Measurements from ENCODE around the gene CMTM7. TPM values are rescaled to one million over a fixed set of nuclear protein-coding genes. Genes with fewer than 3 reads are reported as not detected.
"Not testable (repeated sequence)": the region's sequence is repeated elsewhere in the genome, so short reads cannot be mapped to it uniquely, and the experiment has no call there.

The CMTM7 gene
- total RNA-seq, 1 experiment from 2014 or later, result 62.6 TPM

DNA sequence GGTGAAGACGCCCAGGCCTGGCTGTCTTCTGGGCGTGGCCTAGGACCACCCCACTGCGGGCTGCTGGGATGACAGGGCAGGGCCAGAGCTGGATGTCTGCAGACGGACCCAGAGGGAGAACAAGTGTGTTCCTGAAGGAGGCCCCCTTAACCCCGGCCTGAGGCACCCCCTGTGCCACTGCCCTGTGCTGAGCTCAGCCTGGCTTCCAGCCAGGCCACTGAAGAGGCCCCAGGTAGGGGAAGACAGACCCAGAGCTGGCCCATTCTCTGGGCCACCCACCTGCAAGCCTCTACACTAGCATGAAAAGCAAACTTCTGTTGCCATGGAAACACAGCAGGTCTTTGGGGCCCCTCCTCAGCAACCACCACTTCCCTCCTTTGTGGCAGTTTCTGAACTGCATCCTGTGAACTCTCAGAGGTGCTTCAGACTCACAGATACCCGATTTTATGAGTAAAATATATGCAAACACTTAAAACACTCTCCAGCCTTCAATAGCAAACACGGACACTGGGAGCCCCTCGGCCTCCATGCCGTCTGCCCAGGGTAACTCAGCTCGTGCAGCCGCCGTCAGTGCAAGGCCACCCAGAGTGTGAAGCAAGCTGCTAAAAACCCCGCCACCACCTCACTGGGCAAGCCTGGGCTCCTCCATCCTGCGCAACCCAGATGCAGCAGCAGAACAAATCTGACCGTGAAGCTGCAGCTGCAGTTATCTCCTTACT lies 68.5 kb downstream of the CMTM7 start:
- no peaks in the 10 kb centered on the region for H3K9me2 ChIP-seq (ENCODE audit: insufficient read depth)
- ATAC-seq, result 0 out of 2 replicates have a peak, but pooled peaks have one; percentile 27
- no peak overlapping the region for H3K27ac ChIP-seq (ENCODE audit: low read depth, low read length)
- BruUV-seq (replicated peaks), result no TSS peak
- RAD21 ChIA-PET (ENCODE audit: low non-redundant PET in 1 of 2, low total read pairs in 2 of 2, uncharacterized antibody in 2 of 2, unreplicated experiment in 2 of 2), result no interaction called here
- 0 out of 2 replicates have a peak, but pooled peaks cover 13% of the 10 kb centered on the region for H3K79me2 ChIP-seq (ENCODE audit: insufficient read depth, low read length)
- H2AFZ ChIP-seq (ENCODE audit: low read depth, low read length, poor library complexity, severe bottlenecking), result no peak overlapping the region
- no peaks in the 10 kb centered on the region for H3K27me3 ChIP-seq (ENCODE audit: insufficient read depth, low read length)
- peaks cover 0 to 7% of the 10 kb centered on the region in 2 experiments; a peak in 1 of 4 replicates for H3K36me3 ChIP-seq (ENCODE audit: control insufficient read depth in 1 of 2, insufficient read depth in 2 of 2, low read length in 2 of 2)
- POLR2A ChIA-PET, result interaction anchor here (0.6 kb wide), 1 partner anchor 384 kb away, joined by 3 read pairs; no protein-coding TSS in a partner anchor
- no peaks in the 10 kb centered on the region for H3K9me3 ChIP-seq (ENCODE audit: control insufficient read depth in 1 of 2, insufficient read depth in 1 of 2, low read depth in 1 of 2, low read length in 2 of 2)
- H3K4me2 ChIP-seq (ENCODE audit: low read length), result no peak overlapping the region
- no peaks in the 10 kb centered on the region for H3K4me1 ChIP-seq (ENCODE audit: control insufficient read depth in 1 of 2, insufficient read depth in 2 of 2, low read length in 2 of 2)
- no peak overlapping the region for H3K9ac ChIP-seq (ENCODE audit: low read length)
- no peak for TF ChIP-seq ZFX (IDR thresholded peaks at IDR 0.05)
- 0 out of 2 replicates have a peak, but pooled peaks have one; percentile 5 for TF ChIP-seq POLR2AphosphoS5 (IDR thresholded peaks at IDR 0.05; ENCODE audit: low read depth, low read length)
- H4K20me1 ChIP-seq (ENCODE audit: insufficient read depth), result no peaks in the 10 kb centered on the region
- H3K4me3 ChIP-seq (replicated peaks in 1 of 2; ENCODE audit: low read depth in 1 of 2, low read length in 2 of 2), result no peak overlapping the region
- CTCF ChIA-PET, result no interaction called here
- intact Hi-C loops (cut with micrococcal nuclease), result no loop called here
- no peak for DNase-seq (ENCODE audit: low read depth, low spot score)

DNA sequence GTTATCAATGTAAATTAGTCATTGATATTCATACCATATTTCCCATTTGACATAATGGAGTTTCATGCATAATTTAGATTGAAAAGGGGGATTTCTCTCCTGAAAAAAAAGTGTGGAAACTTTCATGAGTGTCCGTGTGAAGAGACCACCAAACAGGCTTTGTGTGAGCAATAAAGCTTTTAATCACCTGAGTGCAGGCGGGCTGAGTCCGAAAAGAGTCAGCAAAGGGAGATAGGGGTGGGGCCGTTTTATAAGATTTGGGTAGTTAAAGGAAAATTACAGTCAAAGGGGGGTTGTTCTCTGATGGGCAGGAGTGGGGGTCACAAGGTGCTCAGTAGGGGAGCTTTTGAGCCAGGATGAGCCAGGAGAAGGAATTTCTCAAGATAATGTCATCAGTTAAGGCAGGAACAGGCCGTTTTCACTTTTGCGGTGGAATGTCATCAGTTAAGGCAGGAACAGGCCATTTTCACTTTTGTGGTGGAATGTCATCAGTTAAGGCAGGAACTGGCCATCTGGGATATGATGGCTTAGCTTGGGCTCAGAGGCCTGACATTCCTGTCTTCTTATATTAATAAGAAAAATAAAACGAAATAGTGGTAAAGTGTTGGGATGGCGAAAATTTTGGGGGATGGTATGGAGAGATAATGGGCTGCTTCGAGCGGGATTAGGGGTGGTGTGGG lies 69.3 kb downstream of the CMTM7 start:
- intact Hi-C loops (cut with micrococcal nuclease); BruUV-seq (replicated peaks); H3K4me2 ChIP-seq (ENCODE audit: low read length); ATAC-seq; DNase-seq (ENCODE audit: low read depth, low spot score); H3K36me3 ChIP-seq (ENCODE audit: control insufficient read depth in 1 of 2, insufficient read depth in 2 of 2, low read length in 2 of 2); H3K27me3 ChIP-seq (ENCODE audit: insufficient read depth, low read length); H3K9me3 ChIP-seq (ENCODE audit: control insufficient read depth in 1 of 2, insufficient read depth in 1 of 2, low read depth in 1 of 2, low read length in 2 of 2); H2AFZ ChIP-seq (ENCODE audit: low read depth, low read length, poor library complexity, severe bottlenecking); CTCF ChIA-PET; H3K27ac ChIP-seq (ENCODE audit: low read depth, low read length); H3K9me2 ChIP-seq (ENCODE audit: insufficient read depth); RAD21 ChIA-PET (ENCODE audit: low non-redundant PET in 1 of 2, low total read pairs in 2 of 2, uncharacterized antibody in 2 of 2, unreplicated experiment in 2 of 2); H3K4me1 ChIP-seq (ENCODE audit: control insufficient read depth in 1 of 2, insufficient read depth in 2 of 2, low read length in 2 of 2); H3K4me3 ChIP-seq (replicated peaks in 1 of 2; ENCODE audit: low read depth in 1 of 2, low read length in 2 of 2); H3K9ac ChIP-seq (ENCODE audit: low read length); H4K20me1 ChIP-seq (ENCODE audit: insufficient read depth): not testable (repeated sequence)
- H3K79me2 ChIP-seq (ENCODE audit: insufficient read depth, low read length), result 0 out of 2 replicates have a peak, but pooled peaks cover 13% of the 10 kb centered on the region
- POLR2A ChIA-PET, result interaction anchor here (0.6 kb wide), 1 partner anchor 383 kb away, joined by 3 read pairs; no protein-coding TSS in a partner anchor

DNA sequence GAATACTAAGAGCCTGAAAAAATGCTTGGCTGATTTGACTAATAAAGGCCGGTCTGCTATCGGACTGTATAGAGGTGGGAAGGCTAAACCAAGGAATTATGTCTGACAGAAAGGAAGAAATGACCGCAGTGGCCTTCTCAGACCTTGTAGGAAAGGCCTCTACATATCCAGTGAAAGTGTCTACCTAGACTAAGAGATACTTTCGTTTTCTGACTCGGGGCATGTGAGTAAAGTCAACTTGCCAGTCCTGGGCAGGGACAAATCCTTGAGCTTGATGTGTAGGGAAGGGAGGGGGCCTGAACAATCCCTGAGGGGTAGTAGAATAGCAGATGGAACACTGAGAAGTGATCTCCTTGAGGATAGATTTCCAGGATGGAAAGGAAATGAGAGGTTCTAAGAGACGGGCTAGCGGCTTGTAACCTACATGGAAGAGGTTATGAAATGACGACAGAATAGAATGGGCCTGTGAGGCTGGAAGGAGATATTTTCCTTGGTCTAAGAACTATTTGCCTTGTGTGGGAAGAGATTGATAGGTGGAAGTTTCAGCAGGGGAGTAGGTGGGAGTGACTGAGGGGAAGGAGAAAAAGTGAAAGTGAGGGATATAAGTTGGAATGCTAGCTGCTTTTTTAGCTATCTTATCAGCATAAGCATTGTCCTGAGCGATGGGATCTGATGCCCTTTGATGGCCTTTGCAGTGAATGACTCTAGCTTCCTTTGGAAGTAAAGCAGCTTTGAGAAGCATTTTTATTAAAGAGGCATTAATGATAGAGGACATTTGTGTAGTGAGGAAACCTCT lies 70.7 kb downstream of the CMTM7 start:
- POLR2A ChIA-PET; H3K9me3 ChIP-seq (ENCODE audit: control insufficient read depth in 1 of 2, insufficient read depth in 1 of 2, low read depth in 1 of 2, low read length in 2 of 2): not testable (repeated sequence)

DNA sequence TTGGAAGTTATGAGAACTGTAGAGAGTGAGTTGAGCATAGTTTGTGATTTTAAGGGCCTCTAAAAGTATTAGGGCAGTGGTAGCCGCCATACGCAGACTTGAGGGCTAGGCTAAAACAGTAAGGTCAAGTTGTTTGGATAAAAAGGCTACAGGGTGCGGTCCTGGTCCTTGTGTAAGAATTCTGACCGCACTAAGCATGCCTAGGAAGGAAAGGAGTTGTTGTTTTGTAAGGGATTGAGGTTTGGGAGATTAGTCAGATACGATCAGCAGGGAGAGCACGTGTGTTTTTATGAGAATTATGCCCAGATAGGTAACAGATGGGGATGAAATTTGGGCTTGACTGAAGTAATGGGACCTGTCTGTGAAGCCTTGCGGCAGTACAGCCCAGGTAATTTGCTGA lies 71.8 kb downstream of the CMTM7 start:
- H3K9me3 ChIP-seq (ENCODE audit: control insufficient read depth in 1 of 2, insufficient read depth in 1 of 2, low read depth in 1 of 2, low read length in 2 of 2); ATAC-seq; H2AFZ ChIP-seq (ENCODE audit: low read depth, low read length, poor library complexity, severe bottlenecking); H3K9me2 ChIP-seq (ENCODE audit: insufficient read depth); H3K36me3 ChIP-seq (ENCODE audit: control insufficient read depth in 1 of 2, insufficient read depth in 2 of 2, low read length in 2 of 2); H3K79me2 ChIP-seq (ENCODE audit: insufficient read depth, low read length); intact Hi-C loops (cut with micrococcal nuclease); DNase-seq (ENCODE audit: low read depth, low spot score); CTCF ChIA-PET; H3K27me3 ChIP-seq (ENCODE audit: insufficient read depth, low read length); H3K4me3 ChIP-seq (replicated peaks in 1 of 2; ENCODE audit: low read depth in 1 of 2, low read length in 2 of 2); H3K27ac ChIP-seq (ENCODE audit: low read depth, low read length); BruUV-seq (replicated peaks); H4K20me1 ChIP-seq (ENCODE audit: insufficient read depth); H3K4me2 ChIP-seq (ENCODE audit: low read length); POLR2A ChIA-PET; H3K9ac ChIP-seq (ENCODE audit: low read length); RAD21 ChIA-PET (ENCODE audit: low non-redundant PET in 1 of 2, low total read pairs in 2 of 2, uncharacterized antibody in 2 of 2, unreplicated experiment in 2 of 2): not testable (repeated sequence)
- H3K4me1 ChIP-seq (ENCODE audit: control insufficient read depth in 1 of 2, insufficient read depth in 2 of 2, low read length in 2 of 2), result peaks cover 8 to 16% of the 10 kb centered on the region in 2 experiments

More for the DNA sequence above, 70.7 kb downstream of the CMTM7 start:
- H3K4me3 ChIP-seq (replicated peaks in 1 of 2; ENCODE audit: low read depth in 1 of 2, low read length in 2 of 2); BruUV-seq (replicated peaks); H3K27ac ChIP-seq (ENCODE audit: low read depth, low read length); H3K9ac ChIP-seq (ENCODE audit: low read length); H2AFZ ChIP-seq (ENCODE audit: low read depth, low read length, poor library complexity, severe bottlenecking); H3K9me2 ChIP-seq (ENCODE audit: insufficient read depth); intact Hi-C loops (cut with micrococcal nuclease); H3K4me2 ChIP-seq (ENCODE audit: low read length); CTCF ChIA-PET; DNase-seq (ENCODE audit: low read depth, low spot score); ATAC-seq; H3K36me3 ChIP-seq (ENCODE audit: control insufficient read depth in 1 of 2, insufficient read depth in 2 of 2, low read length in 2 of 2); H3K27me3 ChIP-seq (ENCODE audit: insufficient read depth, low read length); RAD21 ChIA-PET (ENCODE audit: low non-redundant PET in 1 of 2, low total read pairs in 2 of 2, uncharacterized antibody in 2 of 2, unreplicated experiment in 2 of 2); H4K20me1 ChIP-seq (ENCODE audit: insufficient read depth); H3K4me1 ChIP-seq (ENCODE audit: control insufficient read depth in 1 of 2, insufficient read depth in 2 of 2, low read length in 2 of 2): not testable (repeated sequence)
- peaks cover 13% of the 10 kb centered on the region; the same call in 1 of the 2 replicates for H3K79me2 ChIP-seq (ENCODE audit: insufficient read depth, low read length)

Data from HCT116 (cell line).